ENCODE results near the gene TRIM3. TPM values are rescaled to one million over a fixed set of nuclear protein-coding genes. Genes with fewer than 3 reads are reported as not detected.

TRIM3 gene
- total RNA-seq, 3 donors from 2014 or later: 21.6 to 43.9 (median 32.6) TPM

DNA sequence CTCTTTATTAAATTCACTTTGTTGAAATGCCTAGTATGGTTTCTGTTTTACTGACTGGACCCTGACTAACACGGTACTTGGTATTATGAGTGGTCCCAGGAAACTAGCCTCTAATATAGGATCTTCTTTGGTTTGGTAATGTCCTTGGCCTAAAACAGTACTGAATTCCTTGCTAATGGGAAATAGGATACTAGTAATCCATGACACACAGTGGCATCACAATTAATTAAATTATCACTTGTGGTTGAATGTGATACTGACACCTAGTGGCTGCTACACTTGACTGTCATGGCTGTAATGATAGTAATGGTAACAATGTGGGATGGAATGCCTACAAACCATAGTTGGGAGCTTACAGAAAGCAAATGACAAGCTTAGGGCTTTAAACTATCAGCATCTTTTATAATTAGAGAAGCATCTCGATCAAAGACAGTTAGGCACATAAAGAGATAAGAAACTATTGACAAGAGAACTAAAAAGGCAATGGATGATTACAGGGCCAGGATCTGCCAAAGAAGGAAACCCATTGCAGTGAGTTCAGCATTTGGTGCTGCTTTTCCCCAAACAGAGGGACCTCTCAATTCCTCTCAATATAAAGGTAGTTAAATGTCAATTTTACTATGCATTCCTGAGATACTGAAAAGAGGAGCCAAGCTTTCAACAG lies 32.0 kb upstream of the TRIM3 start:
- no peak overlapping the region for H3K27ac ChIP-seq
- H3K4me3 ChIP-seq: no peak overlapping the region
- no peaks in the 10 kb centered on the region for H3K36me3 ChIP-seq
- intact Hi-C loops (cut with DNase I; ENCODE audit: low total_unique reads): no loop called here
- no peak for DNase-seq (ENCODE audit: low spot score in 2 of 2)
- H3K4me1 ChIP-seq: no peaks in the 10 kb centered on the region
- no peaks in the 10 kb centered on the region for H3K27me3 ChIP-seq
- TF ChIP-seq, protein P1, sequence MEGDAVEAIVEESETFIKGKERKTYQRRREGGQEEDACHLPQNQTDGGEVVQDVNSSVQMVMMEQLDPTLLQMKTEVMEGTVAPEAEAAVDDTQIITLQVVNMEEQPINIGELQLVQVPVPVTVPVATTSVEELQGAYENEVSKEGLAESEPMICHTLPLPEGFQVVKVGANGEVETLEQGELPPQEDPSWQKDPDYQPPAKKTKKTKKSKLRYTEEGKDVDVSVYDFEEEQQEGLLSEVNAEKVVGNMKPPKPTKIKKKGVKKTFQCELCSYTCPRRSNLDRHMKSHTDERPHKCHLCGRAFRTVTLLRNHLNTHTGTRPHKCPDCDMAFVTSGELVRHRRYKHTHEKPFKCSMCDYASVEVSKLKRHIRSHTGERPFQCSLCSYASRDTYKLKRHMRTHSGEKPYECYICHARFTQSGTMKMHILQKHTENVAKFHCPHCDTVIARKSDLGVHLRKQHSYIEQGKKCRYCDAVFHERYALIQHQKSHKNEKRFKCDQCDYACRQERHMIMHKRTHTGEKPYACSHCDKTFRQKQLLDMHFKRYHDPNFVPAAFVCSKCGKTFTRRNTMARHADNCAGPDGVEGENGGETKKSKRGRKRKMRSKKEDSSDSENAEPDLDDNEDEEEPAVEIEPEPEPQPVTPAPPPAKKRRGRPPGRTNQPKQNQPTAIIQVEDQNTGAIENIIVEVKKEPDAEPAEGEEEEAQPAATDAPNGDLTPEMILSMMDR (IDR thresholded peaks at IDR 0.05): peak in 2 of 3 donors; percentile 60 to 70
- TF ChIP-seq POLR2AphosphoS5 (IDR thresholded peaks at IDR 0.05): no peak
- no peaks in the 10 kb centered on the region for H3K9me3 ChIP-seq

DNA sequence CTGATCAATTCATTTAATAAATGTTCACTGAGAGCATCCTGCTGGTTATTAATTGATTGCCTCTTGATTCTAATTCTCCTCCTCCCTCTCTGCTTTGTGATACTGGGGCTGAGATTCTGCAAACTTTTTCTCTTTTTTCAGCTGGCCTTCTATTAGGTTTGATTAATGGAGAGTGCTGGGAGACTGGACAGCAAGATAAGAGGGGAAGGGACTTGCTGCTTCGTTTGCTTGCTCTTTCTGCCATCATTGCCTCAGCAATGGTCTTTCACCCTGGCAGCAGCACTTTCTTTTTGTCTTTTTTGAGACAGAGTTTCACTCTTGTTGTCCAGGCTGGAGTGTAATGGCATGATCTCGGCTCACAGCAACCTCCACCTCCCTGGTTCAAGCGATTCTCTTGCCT lies 30.4 kb upstream of the TRIM3 start:
- intact Hi-C loops (cut with DNase I; ENCODE audit: low total_unique reads): no loop called here
- DNase-seq (ENCODE audit: low spot score in 2 of 2): no peak
- Histone ChIP-seq H3K36me3 (no peaks in the 10 kb centered on the region), H3K9me3 (no peaks in the 10 kb centered on the region), H3K27me3 (no peaks in the 10 kb centered on the region), H3K4me3 (no peak overlapping the region), H3K4me1 (no peaks in the 10 kb centered on the region), H3K27ac (no peak overlapping the region)
- TF ChIP-seq, protein P1 (IDR thresholded peaks at IDR 0.05): no peak
- no peak for TF ChIP-seq POLR2AphosphoS5 (IDR thresholded peaks at IDR 0.05)
- no peak for TF ChIP-seq POLR2A (IDR thresholded peaks at IDR 0.05)

DNA sequence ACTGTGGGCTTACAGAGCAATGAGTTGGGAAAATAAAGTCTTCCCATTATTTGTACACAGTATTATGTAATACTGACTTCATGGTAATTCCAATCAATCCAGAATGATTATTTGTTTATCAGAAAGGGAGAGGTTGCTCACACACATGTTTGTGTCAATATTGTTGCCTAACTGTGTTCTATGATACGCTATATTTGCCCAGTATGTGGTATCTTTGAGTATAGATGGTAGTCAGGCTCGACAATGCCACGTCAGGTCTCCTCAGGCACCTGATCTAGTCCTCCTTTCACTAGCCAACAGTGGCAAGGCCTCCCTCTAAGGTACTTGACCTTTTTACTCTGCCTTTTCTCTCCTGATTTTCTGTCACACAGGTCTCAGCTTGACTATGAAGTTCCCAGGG lies 28.6 kb upstream of the TRIM3 start:
- no peaks in the 10 kb centered on the region for H3K4me1 ChIP-seq
- DNase-seq (ENCODE audit: low spot score in 2 of 2): no peak
- H3K27me3 ChIP-seq: no peaks in the 10 kb centered on the region
- no peak overlapping the region for H3K4me3 ChIP-seq
- H3K27ac ChIP-seq: no peak overlapping the region
- intact Hi-C loops (cut with DNase I; ENCODE audit: low total_unique reads): no loop called here
- no peaks in the 10 kb centered on the region for H3K36me3 ChIP-seq
- H3K9me3 ChIP-seq: no peaks in the 10 kb centered on the region
- TF ChIP-seq POLR2AphosphoS5 (IDR thresholded peaks at IDR 0.05): no peak
- TF ChIP-seq, protein P1 (IDR thresholded peaks at IDR 0.05): no peak
- no peak for TF ChIP-seq POLR2A (IDR thresholded peaks at IDR 0.05)

DNA sequence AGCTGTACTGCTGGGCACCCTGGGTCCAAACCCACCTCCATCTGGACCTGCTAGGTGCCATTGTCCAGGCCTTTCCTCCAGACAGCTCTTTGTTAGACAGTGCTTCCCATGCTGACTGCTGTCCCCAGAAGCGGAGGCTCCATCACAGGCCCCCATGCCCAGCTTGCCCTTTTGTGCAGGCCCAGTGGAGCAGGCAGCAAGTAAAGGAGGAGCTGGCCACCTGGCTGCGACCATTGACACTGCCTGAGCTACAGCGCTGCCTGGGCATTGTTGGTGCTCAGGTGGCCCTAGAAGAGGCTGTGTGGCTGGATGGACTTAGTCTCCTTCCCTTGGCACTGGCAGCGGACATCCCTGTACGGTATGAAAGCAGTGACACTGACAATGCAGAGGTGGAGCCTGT lies 24.8 kb upstream of the TRIM3 start:
- DNase-seq (ENCODE audit: low spot score in 2 of 2): no peak
- no peak overlapping the region for H3K4me3 ChIP-seq
- H3K27me3 ChIP-seq: no peaks in the 10 kb centered on the region
- H3K9me3 ChIP-seq: no peaks in the 10 kb centered on the region
- no peaks in the 10 kb centered on the region for H3K4me1 ChIP-seq
- H3K27ac ChIP-seq: no peak overlapping the region
- intact Hi-C loops (cut with DNase I; ENCODE audit: low total_unique reads): no loop called here
- no peak for TF ChIP-seq POLR2AphosphoS5 (IDR thresholded peaks at IDR 0.05)
- no peak for TF ChIP-seq POLR2A (IDR thresholded peaks at IDR 0.05)
- TF ChIP-seq, protein P1 (IDR thresholded peaks at IDR 0.05): no peak
- no peaks in the 10 kb centered on the region for H3K36me3 ChIP-seq

DNA sequence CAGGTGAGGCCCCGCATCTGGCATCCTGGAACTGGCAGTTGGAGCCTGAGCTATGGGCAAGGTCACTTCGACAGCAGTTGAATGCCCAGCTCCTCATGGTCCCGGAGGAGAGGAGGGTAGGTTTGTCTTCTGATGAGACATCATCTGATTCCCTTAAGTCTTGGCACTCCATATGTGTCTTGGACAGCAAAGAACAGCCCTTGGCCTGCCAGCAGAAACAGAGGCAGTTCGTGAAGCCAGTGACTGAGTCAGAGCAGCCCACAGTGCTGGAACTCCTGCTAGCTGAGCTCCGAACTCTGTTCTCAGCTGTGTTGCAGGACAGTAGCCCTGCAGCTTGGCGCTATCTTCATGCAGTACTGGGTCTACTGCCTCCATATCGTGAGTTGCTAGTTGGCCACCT lies 24.4 kb upstream of the TRIM3 start:
- no peaks in the 10 kb centered on the region for H3K27me3 ChIP-seq
- H3K36me3 ChIP-seq: no peaks in the 10 kb centered on the region
- no peaks in the 10 kb centered on the region for H3K4me1 ChIP-seq
- no peaks in the 10 kb centered on the region for H3K9me3 ChIP-seq
- H3K27ac ChIP-seq: no peak overlapping the region
- H3K4me3 ChIP-seq: no peak overlapping the region
- no peak for TF ChIP-seq POLR2AphosphoS5 (IDR thresholded peaks at IDR 0.05)
- TF ChIP-seq, protein P1 (IDR thresholded peaks at IDR 0.05): no peak
- DNase-seq (ENCODE audit: low spot score in 2 of 2): no peak
- intact Hi-C loops (cut with DNase I; ENCODE audit: low total_unique reads): no loop called here

Data from breast epithelium (tissue), 4 donors.